ENCODE measurements around the gene FLII. TPM values are rescaled to one million over a fixed set of nuclear protein-coding genes. Genes with fewer than 3 reads are reported as not detected.

Gene FLII
- total RNA-seq, 1 experiment from 2014 or later, result 298 TPM

DNA sequence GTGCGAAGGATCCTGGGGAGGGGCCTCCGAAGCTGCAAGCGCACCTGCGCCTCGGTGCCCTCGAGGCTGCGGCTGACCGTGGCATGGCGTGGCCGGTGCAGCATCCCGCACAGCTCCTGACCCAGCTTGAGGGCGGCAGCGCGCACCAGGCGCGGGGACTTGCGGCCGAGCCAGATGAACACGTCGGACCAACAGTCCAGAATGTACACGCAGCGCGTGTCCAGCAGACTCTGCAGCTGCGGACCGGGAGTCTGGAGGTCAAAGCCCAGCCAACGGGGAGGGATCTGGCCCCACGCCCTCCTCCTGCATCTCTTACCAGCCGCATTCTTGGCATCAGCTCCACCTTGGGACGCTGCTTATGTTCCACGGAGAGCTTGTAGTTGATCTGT, 10.9 kb downstream of the FLII start:
- no peak overlapping the region for H3T11ph ChIP-seq (ENCODE audit: low read length)
- peaks cover 15 to 25% of the 10 kb centered on the region in 2 experiments for H3K4me1 Mint-ChIP-seq
- H4K20me1 ChIP-seq (ENCODE audit: control insufficient read depth, insufficient read depth, insufficient read length), result peaks cover 3% of the 10 kb centered on the region
- no peak overlapping the region for H2AFZ ChIP-seq (ENCODE audit: low read length)
- peak overlapping the region; percentile 24 to 100 (median 100); a peak in 3 of 7 replicates for H3K27ac Mint-ChIP-seq
- H3K27me3 Mint-ChIP-seq (ENCODE audit: low read depth), result no peaks in the 10 kb centered on the region; the same call in 1 of the 2 replicates
- H2BK120ac ChIP-seq (ENCODE audit: low read depth, low read length, poor library complexity, severe bottlenecking), result no peak overlapping the region
- H4K91ac ChIP-seq (ENCODE audit: insufficient read length, low read depth, low read length), result no peak overlapping the region
- H3K27ac ChIP-seq (ENCODE audit: insufficient read length, low read depth, low read length), result no peak overlapping the region
- TF ChIP-seq, protein P1, sequence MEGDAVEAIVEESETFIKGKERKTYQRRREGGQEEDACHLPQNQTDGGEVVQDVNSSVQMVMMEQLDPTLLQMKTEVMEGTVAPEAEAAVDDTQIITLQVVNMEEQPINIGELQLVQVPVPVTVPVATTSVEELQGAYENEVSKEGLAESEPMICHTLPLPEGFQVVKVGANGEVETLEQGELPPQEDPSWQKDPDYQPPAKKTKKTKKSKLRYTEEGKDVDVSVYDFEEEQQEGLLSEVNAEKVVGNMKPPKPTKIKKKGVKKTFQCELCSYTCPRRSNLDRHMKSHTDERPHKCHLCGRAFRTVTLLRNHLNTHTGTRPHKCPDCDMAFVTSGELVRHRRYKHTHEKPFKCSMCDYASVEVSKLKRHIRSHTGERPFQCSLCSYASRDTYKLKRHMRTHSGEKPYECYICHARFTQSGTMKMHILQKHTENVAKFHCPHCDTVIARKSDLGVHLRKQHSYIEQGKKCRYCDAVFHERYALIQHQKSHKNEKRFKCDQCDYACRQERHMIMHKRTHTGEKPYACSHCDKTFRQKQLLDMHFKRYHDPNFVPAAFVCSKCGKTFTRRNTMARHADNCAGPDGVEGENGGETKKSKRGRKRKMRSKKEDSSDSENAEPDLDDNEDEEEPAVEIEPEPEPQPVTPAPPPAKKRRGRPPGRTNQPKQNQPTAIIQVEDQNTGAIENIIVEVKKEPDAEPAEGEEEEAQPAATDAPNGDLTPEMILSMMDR (conservative IDR thresholded peaks at IDR 0.05), result no peak
- H2BK15ac ChIP-seq (ENCODE audit: low read depth, low read length), result no peak overlapping the region
- no peak overlapping the region for H3K23ac ChIP-seq (ENCODE audit: insufficient read length, low read depth, low read length)
- WGBS (ENCODE audit: extremely low coverage, insufficient read length, low lambda C conversion rate), result no CpG with 5 or more reads among the region's 30 CpGs
- no peaks in the 10 kb centered on the region; a peak in 1 of 5 replicates for H3K9me3 Mint-ChIP-seq
- H3K27me3 ChIP-seq (ENCODE audit: insufficient read depth, low read length), result no peaks in the 10 kb centered on the region
- H3K9ac ChIP-seq (ENCODE audit: extremely low read depth, insufficient read length, low read length), result no peak overlapping the region
- H2BK5ac ChIP-seq (ENCODE audit: insufficient read length, low read length), result no peak overlapping the region
- H2AK5ac ChIP-seq (ENCODE audit: insufficient read length, low read length), result no peak overlapping the region
- H3K4ac ChIP-seq (ENCODE audit: low read depth, low read length), result no peak overlapping the region
- no peak overlapping the region for H2BK12ac ChIP-seq (ENCODE audit: insufficient read length, low read depth, low read length)
- peaks cover 24 to 86% (median 78%) of the 10 kb centered on the region in 3 experiments; a peak in 6 of 7 replicates for H3K36me3 Mint-ChIP-seq (ENCODE audit: insufficient read depth in 1 of 3, low read depth in 3 of 3)
- peak overlapping the region in 1 of 2 experiments; percentile 65; a peak in 1 of 5 replicates for H3K4me3 Mint-ChIP-seq
- no peak overlapping the region for H3K4me2 ChIP-seq (ENCODE audit: insufficient read depth, insufficient read length, low read length)
- no peak overlapping the region for H4K8ac ChIP-seq (replicated peaks; ENCODE audit: insufficient read length, low read depth, low read length)
- no peaks in the 10 kb centered on the region for H3K79me2 ChIP-seq (ENCODE audit: insufficient read depth, low read length)
- peaks cover 3% of the 10 kb centered on the region; the same call in 1 of the 2 replicates for H3K4me1 ChIP-seq (ENCODE audit: insufficient read depth, low read length)
- DNase-seq, result no peak
- H3K18ac ChIP-seq (ENCODE audit: insufficient read length, low read depth, low read length), result no peak overlapping the region
- H4K5ac ChIP-seq (ENCODE audit: insufficient read length, low read depth, low read length), result no peak overlapping the region
- H3K14ac ChIP-seq (ENCODE audit: insufficient read depth, low read length), result no peak overlapping the region
- no peaks in the 10 kb centered on the region for H3K79me1 ChIP-seq (ENCODE audit: insufficient read depth, low read depth, low read length, poor library complexity, severe bottlenecking)
- H2BK20ac ChIP-seq (ENCODE audit: low read depth, low read length, poor library complexity, severe bottlenecking), result no peak overlapping the region
- no peaks in the 10 kb centered on the region for H3K9me3 ChIP-seq (ENCODE audit: control insufficient read depth, low read depth, low read length)
- no peak overlapping the region for H3K56ac ChIP-seq (ENCODE audit: insufficient read length, low read depth, low read length)
- no peaks in the 10 kb centered on the region for H3K23me2 ChIP-seq (ENCODE audit: insufficient read length, low read depth, low read length, poor library complexity, severe bottlenecking)
